HL-60/S4 (cell line): ENCODE measurements around the gene SUFU.
"Not testable (repeated sequence)": the region's sequence is repeated elsewhere in the genome, so short reads cannot be mapped to it uniquely, and the experiment has no call there.

Experiments
- in situ Hi-C: fragments of 300-500 bp; cut with MboI; formaldehyde crosslinking; loops from 2 replicates; pipeline ENCODE4 v1.14.3; 2022; ENCODE audit warnings: low sequenced_read_pairs

SUFU gene

GRCh38 chr10:102479651-102480050, 24.1 kb upstream of the SUFU start:
- in situ Hi-C loops: loop anchor here (5.0 kb wide), 1 partner anchor 87 kb away; no protein-coding TSS in a partner anchor

DNA sequence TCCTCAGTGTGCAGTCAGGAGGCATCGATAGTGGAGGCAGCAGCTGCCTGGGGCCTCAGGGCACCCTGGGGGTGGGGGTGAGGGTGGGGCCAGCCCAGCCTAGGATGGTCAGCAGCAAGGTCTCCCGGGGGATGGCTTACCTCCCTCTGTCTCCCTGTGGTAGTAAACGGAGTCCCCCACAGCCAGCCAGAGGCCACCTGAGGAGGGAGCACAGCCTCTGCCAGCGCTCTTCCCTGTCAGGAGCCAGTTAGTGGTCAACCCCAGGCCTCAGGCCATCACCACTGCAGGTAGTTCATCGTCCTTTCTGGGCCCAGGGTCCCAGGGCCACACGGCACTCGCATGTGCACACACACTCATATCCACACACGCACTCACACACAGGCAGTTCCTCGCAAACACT, 23.4 kb upstream of the SUFU start:
- in situ Hi-C loops: no loop called here

DNA sequence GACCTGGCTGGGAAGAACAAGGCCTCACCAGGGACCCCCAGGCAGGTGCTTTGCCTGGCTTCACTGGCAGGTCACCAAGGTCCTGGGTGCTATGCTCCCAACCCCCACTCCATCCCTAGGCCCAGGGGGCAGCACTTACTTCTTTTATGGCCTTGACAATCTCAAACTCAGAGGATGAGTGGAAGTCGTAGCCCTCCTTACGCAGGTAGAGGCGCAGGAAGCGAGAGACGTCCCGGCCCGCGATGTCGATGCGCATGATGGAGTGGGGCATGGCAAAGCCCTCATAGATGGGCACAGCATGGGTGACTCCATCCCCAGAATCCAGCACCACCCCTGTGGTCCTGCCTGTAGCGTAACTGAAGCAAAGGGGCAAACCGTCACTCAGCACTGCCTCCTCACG, 19.8 kb upstream of the SUFU start:
- in situ Hi-C loops: no loop called here

GRCh38 chr10:102485093-102485784, 18.5 kb upstream of the SUFU start:
- in situ Hi-C loops: no loop called here

DNA sequence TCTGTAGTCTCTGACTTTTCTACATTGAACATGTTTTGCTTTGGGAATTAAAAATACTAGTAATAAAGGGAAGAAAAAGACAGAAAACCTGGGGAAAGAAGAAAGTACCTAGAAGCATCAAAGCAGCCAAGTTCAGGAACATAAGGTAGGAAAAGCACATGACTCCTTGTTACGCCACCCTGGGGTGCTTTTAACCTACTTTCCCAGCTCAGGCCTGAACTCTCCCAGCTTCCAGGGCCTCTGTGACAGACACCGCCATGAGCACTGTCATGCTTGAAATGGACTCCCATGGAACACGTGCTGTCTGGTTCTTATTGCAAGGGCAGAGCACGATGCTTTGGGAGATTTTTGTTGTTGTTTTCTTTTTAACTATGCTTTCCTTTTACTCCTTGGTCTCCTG, 12.6 kb upstream of the SUFU start:
- in situ Hi-C loops: no loop called here

DNA sequence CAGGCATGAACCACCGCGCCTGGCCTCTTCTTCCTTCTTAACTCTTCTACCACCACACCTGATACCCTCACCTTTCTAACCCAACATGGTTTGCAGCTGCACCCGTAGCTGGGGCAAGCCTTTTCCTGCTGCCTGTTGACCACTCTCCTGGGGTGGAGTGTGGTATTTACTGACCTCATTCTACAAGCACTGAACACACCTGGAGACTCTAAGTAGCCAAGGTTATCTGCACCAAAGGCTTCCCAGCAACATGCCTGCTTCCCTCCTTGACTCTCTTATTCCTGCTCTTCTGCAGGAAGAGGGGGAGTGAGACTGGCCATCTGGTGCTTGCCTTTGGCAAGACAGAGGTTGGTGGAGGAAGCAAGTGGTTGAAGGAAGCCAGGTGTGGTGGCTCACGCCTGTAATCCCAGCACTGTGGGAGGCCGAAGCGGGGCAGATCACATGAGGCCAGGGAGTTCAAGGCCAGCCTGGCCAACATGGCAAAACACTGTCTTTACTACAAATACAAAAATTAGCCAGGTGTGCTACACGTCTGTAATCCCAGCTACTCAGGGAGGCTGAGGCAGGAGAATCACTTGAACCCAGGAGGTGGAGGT, 11.3 kb upstream of the SUFU start:
- in situ Hi-C loops: no loop called here

- in situ Hi-C loops: no loop called here
Measured at GRCh38 chr10:102492983-102493382, 10.8 kb upstream of the SUFU start.

- in situ Hi-C loops: no loop called here
Measured at GRCh38 chr10:102493771-102494170, 10.0 kb upstream of the SUFU start.

DNA sequence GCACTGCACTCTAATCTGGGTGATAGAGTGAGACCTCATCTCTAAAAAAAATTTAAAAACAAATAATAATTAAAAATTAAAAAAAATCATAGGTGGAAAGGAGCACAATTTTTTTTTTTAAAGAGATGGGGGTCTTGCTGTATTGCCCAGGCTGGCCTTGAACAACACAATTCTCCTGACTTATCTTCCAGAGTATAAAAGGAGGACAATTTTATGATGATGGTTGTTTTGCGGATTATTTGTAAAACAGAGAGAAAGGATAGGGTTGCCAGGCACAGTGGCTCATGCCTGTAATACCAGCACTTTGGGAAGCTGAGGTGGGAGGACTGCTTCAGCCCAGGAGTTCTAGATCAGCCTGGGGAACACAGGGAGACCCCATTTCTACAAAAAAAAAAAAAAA, 6.2 kb upstream of the SUFU start:
- in situ Hi-C loops: no loop called here

DNA sequence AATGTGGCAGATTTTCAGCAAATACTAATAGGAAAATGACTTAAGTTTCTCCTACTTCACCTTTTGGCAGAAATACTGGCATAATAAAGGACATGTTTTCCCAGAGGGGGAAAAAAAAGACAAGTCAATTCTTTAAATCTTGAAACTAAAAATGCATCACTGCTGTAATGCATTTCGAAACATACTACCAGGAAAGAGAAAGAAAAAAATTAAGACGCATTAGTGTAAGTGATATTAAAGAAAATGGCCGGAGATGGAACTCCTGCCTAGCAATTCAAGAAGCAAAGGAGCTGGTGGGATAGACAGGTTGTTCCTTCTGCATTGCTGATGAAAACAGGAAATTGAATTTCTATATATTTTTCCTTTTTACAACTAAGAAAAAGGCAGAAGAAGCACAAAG, 4.4 kb upstream of the SUFU start:
- in situ Hi-C loops: no loop called here

GRCh38 chr10:102500686-102501085, 3.1 kb upstream of the SUFU start:
- in situ Hi-C loops: not testable (repeated sequence)

GRCh38 chr10:102501201-102502028, 2.4 kb upstream of the SUFU start:
- in situ Hi-C loops: no loop called here

GRCh38 chr10:102502029-102502336, 1.8 kb upstream of the SUFU start:
- in situ Hi-C loops: no loop called here

DNA sequence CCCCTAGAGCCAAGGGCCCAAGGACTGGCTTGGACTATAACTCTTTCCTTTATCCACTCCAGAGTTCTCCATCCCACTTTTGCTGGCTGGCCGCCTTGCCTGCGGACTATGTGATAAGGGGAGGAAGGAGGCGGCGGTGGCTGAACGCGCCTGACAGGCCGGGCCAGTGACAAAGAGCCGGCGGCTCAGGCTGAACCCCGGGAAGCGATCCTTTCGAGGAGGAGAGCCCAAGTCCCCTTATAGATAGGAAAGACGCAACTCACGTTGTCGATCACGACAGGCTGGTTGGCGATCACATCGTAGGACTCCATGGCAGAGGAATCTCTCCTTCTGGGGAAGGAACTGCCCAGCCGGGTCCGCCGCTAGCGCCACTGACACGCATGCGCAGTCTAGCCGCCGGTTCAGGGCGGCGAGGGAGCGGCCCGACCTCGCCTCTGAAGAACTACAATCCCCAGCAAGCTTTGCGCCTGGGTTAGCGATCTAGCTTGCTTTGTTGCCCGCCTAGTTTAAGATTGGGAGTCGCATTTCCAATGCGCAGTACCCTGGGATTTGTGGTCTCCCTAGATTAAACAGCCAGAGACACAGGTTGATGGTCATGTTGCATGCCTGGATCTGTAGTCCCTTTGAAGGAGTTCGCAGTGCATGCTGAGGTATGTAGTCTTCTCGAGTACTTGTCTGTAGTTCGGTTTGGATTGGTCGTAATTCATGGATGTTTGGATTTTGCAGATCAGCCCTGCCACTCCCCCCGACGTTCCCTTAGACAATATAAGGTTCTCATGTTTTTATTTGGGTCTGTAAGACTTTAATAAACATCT, 1.2 kb upstream of the SUFU start, which contains the start of gene ACTR1A:
ACTR1A (minus strand) TSS at position 376 of the 815 bp plus-strand sequence; CDS start at position 311, 65 bp downstream.
- in situ Hi-C loops: no loop called here

DNA sequence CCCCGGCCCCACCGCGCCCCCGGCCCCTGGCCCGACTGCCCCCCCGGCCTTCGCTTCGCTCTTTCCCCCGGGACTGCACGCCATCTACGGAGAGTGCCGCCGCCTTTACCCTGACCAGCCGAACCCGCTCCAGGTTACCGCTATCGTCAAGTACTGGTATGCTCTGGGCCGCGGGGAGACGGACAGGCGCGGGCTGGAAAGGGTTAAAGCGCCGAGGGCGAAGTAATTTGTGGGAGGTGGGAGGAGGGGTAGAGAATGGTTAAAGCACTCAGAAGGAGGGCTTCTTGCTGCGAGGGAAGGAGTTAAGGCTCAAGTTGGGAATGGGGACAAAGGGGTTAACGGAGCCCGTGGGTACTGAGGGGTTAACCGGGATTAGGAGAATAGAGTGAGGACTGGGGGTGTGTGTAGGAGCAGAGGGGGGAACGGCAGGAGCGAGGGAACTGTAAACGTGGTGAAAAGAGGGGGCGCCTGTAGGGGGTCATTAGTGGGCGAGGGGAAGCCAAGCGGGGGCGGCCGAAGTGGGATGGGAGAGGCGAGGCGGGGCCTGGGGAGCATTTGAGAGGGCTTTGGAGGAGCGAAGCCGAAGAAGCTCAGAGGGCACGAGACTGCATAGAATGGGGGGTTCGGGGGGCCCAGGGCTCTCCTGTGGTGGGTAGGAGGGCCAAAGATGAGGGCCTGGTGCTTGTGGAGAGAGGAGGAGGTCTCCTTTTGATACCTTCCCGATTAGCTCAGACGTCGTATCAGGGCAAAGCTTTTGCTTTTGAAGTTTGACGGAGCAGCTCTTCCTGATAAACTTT, 605 bp downstream of the SUFU start:
- in situ Hi-C loops: no loop called here

DNA sequence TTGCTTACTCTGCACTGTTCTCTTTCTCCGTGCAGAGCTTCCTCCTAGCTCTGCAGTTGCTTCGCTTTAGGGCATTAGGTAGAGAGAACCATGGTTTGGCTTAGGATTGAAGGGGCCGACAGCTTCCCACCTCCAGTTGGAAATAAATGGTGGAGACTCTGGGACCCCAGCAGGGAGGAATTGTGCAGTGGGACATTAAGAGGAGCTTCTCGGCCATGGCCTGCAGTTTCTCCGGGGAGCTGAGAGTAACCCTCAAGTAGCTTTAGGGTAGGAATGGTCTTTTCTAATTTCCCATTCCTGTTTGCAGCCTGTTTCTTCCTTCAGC, 1.2 kb downstream of the SUFU start:
- in situ Hi-C loops: no loop called here

DNA sequence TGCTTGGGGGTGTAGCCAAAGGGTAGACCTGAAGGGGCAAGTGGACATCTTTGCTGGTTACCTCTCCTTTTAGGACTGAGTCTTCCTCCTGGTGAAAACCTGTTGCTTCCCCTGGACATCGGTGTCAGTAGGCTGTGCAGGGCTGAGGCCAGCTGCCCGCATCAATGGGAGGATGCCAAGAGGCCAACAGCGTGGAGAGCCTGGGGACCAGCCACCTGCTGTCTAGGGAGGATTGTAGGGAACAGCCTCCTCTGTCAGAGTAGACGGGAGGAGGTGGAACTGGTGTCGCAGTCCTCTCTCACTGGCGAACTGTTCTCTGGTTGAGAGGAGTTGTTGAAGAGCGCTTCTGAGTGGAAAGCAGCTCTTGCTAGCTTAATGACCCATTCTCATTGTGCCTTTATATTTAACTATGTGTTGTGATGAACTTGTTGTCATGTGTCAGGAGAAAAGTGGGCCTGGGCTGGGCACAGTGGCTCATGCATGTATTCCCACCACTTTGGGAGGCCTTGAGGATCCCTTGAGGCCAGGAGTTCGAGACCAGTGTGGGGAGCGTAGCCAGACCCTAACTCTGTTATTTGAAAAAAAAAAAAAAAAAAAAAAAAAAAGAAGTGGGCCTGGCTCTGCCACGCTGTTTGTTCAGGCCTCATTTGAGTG, 1.8 kb downstream of the SUFU start:
- in situ Hi-C loops: no loop called here

DNA sequence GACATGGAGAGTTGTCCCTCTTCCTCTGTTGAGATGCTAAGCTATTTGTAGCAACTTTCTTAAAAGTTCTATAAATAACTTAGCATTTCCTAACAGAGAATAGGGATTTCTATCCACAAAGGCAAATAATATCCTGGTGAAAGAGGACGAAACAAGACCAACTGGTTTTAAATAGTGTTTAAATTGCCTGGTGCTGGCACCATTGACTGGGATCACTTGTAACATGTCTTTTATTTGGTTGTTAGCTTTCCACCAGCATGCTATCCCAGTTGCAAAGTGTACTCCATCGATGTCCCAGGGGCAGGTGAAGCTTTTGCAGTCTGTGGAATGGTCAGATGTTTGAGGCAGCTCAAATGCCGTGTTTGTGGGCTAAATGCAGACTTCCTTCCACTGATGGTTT, 3.7 kb downstream of the SUFU start:
- in situ Hi-C loops: no loop called here

DNA sequence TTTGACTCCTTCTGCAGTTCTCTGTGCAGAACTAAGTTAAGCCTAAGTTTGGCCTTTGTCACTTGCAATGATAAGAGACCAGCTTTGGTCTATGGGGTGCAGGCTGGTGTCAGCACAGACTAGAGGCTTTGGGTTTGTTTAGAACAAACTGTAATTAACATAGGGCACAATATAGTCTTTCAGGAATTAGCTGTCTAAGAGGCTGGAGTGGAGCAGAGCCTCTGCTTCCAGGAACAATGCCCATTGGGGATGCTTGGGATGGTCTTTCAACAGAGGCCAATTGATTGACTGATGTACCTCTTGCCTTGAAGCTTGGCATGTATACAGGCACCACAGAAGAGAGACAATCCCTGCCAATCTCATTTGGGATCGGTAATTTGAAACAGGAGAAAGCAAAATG, 4.7 kb downstream of the SUFU start:
- in situ Hi-C loops: no loop called here

GRCh38 chr10:102509387-102509786, 5.6 kb downstream of the SUFU start:
- in situ Hi-C loops: no loop called here
